ENCODE measurements around the gene CDH24. TPM values are rescaled to one million over a fixed set of nuclear protein-coding genes. Genes with fewer than 3 reads are reported as not detected.
A peak's percentile ranks its signal among the peaks of the same experiment; 100 is the strongest.

Gene CDH24
- polyA plus RNA-seq, 2 of the 4 experiments (the other 2 are of a cell fraction): 4.8 to 5.1 TPM

DNA sequence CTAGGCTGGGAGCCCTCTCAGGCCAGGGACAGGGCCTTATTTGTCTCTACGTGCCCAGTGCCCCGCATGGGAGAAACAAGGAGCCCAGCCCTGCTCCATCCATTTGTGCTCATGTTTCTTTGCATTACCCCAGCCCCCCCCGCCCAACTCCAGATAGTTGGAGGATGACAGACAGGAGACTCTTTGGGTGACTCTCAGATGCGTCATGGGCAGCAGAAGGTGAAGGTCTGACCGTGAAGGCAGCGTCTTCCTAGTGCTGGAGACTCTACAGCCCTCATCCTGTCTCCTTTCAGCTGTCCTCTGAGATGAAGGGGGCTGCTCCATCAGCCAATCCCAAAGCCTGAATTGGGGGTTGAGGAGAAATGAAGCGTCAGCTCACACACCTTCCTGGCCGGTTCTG lies 15.6 kb downstream of the CDH24 start:
- POLR2A ChIA-PET: no interaction called here
- peaks cover 6% of the 10 kb centered on the region; the same call in 1 of the 3 replicates for H3K4me1 ChIP-seq
- H3K27ac ChIP-seq: no peak overlapping the region
- no peak overlapping the region for H3K4me3 ChIP-seq
- TF ChIP-seq, protein P1, sequence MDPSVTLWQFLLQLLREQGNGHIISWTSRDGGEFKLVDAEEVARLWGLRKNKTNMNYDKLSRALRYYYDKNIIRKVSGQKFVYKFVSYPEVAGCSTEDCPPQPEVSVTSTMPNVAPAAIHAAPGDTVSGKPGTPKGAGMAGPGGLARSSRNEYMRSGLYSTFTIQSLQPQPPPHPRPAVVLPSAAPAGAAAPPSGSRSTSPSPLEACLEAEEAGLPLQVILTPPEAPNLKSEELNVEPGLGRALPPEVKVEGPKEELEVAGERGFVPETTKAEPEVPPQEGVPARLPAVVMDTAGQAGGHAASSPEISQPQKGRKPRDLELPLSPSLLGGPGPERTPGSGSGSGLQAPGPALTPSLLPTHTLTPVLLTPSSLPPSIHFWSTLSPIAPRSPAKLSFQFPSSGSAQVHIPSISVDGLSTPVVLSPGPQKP (IDR thresholded peaks at IDR 0.05; ENCODE audit: low read depth, low read length): no peak
- TF ChIP-seq TP53 (CRISPR knock-in tag; IDR thresholded peaks at IDR 0.05) (no peak), ZC3H11A (IDR thresholded peaks at IDR 0.05) (no peak), GATA3 (IDR thresholded peaks at IDR 0.05; ENCODE audit: borderline replicate concordance) (no peak), ATOH8 (CRISPR knock-in tag; IDR thresholded peaks at IDR 0.05; ENCODE audit: low read depth) (no peak), CHD4 (IDR thresholded peaks at IDR 0.05; ENCODE audit: borderline replicate concordance) (no peak), JUN (IDR thresholded peaks at IDR 0.05) (no peak), KDM1A (IDR thresholded peaks at IDR 0.05; ENCODE audit: low read depth) (no peak), PHF8 (IDR thresholded peaks at IDR 0.05; ENCODE audit: borderline replicate concordance, low read depth) (no peak), MAFK (IDR thresholded peaks at IDR 0.05; ENCODE audit: partially characterized antibody) (no peak), FOSB (CRISPR knock-in tag; IDR thresholded peaks at IDR 0.05) (no peak), KDM5A (IDR thresholded peaks at IDR 0.05) (no peak), CBX2 (IDR thresholded peaks at IDR 0.05; ENCODE audit: borderline replicate concordance, low read depth) (no peak)
- TF ChIP-seq, protein P2, sequence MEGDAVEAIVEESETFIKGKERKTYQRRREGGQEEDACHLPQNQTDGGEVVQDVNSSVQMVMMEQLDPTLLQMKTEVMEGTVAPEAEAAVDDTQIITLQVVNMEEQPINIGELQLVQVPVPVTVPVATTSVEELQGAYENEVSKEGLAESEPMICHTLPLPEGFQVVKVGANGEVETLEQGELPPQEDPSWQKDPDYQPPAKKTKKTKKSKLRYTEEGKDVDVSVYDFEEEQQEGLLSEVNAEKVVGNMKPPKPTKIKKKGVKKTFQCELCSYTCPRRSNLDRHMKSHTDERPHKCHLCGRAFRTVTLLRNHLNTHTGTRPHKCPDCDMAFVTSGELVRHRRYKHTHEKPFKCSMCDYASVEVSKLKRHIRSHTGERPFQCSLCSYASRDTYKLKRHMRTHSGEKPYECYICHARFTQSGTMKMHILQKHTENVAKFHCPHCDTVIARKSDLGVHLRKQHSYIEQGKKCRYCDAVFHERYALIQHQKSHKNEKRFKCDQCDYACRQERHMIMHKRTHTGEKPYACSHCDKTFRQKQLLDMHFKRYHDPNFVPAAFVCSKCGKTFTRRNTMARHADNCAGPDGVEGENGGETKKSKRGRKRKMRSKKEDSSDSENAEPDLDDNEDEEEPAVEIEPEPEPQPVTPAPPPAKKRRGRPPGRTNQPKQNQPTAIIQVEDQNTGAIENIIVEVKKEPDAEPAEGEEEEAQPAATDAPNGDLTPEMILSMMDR (IDR thresholded peaks at IDR 0.05): no peak
- TF ChIP-seq, protein P3, sequence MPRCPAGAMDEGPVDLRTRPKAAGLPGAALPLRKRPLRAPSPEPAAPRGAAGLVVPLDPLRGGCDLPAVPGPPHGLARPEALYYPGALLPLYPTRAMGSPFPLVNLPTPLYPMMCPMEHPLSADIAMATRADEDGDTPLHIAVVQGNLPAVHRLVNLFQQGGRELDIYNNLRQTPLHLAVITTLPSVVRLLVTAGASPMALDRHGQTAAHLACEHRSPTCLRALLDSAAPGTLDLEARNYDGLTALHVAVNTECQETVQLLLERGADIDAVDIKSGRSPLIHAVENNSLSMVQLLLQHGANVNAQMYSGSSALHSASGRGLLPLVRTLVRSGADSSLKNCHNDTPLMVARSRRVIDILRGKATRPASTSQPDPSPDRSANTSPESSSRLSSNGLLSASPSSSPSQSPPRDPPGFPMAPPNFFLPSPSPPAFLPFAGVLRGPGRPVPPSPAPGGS (IDR thresholded peaks at IDR 0.05): no peak
- WGBS (ENCODE audit: missing lambda C conversion rate): 39% methylated on average over 6 of the region's 8 CpGs
- ATAC-seq: peak; percentile 20 to 56; a peak in 3 of 6 replicates
- no peak for DNase-seq (ENCODE audit: low read depth in 1 of 2, low spot score in 1 of 2)
- H3K9me3 ChIP-seq: no peaks in the 10 kb centered on the region
- CTCF ChIA-PET: interaction anchor here (0.5 to 33.8 kb wide), 6 partner anchors 14 to 169 kb away, joined by 3 to 1206 read pairs (median 15); partner anchors contain the start of genes AJUBA and CDH24
- no peak for FAIRE-seq
- no peak overlapping the region for H3K4me2 ChIP-seq

DNA sequence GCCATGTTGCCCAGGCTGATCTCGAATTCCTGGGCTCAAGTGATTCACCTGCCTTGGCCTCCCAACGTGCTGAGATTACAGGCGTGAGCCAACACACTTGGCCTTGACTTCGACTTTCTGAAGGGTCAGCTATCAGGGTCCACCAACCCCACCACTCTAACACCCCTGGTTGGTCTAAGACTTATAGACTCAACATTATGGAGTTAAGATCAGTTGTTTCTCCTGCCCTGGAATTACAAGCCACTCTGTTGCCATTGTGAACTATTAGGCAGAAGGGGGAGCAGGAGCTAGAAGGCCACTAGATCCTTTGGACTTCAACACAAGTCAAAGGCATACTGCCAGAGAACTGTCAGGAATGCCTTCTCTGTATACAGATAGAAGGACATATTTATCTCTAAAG lies 17.2 kb downstream of the CDH24 start:
- CTCF ChIA-PET: interaction anchor here (0.7 to 33.8 kb wide), 8 partner anchors 9 to 52 kb away, joined by 3 to 1206 read pairs (median 6); partner anchors contain the start of genes AJUBA and CDH24
- POLR2A ChIA-PET: no interaction called here
- Histone ChIP-seq H3K4me2 (no peak overlapping the region), H3K27ac (no peak overlapping the region), H3K4me1 (peaks cover 11% of the 10 kb centered on the region; the same call in 2 of the 3 replicates), H3K4me3 (no peak overlapping the region), H3K9me3 (no peaks in the 10 kb centered on the region)
- 64% methylated on average over 4 of the region's 4 CpGs for WGBS (ENCODE audit: missing lambda C conversion rate)
- no peak for ATAC-seq
- FAIRE-seq: no peak
- DNase-seq (ENCODE audit: low read depth in 1 of 2, low spot score in 1 of 2): no peak
- no peak for TF ChIP-seq CBX8 (IDR thresholded peaks at IDR 0.05)
- no peak for TF ChIP-seq HDAC2 (IDR thresholded peaks at IDR 0.05)
- TF ChIP-seq TP53 (CRISPR knock-in tag; IDR thresholded peaks at IDR 0.05): no peak
- TF ChIP-seq ZNF302 (CRISPR knock-in tag; IDR thresholded peaks at IDR 0.05): no peak
- no peak for TF ChIP-seq GATA3 (IDR thresholded peaks at IDR 0.05; ENCODE audit: borderline replicate concordance)
- no peak for TF ChIP-seq PBX3 (IDR thresholded peaks at IDR 0.05)
- TF ChIP-seq, protein P2 (IDR thresholded peaks at IDR 0.05): no peak
- no peak for TF ChIP-seq HEYL (CRISPR knock-in tag; IDR thresholded peaks at IDR 0.05)
- TF ChIP-seq RAD21 (conservative IDR thresholded peaks at IDR 0.05 in 1 of 2, IDR thresholded peaks at IDR 0.05 in 1 of 2): no peak
- no peak for TF ChIP-seq ZSCAN20 (CRISPR knock-in tag; IDR thresholded peaks at IDR 0.05)
- TF ChIP-seq, protein P4, sequence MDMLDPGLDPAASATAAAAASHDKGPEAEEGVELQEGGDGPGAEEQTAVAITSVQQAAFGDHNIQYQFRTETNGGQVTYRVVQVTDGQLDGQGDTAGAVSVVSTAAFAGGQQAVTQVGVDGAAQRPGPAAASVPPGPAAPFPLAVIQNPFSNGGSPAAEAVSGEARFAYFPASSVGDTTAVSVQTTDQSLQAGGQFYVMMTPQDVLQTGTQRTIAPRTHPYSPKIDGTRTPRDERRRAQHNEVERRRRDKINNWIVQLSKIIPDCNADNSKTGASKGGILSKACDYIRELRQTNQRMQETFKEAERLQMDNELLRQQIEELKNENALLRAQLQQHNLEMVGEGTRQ (IDR thresholded peaks at IDR 0.05): no peak
- TF ChIP-seq CBX2 (IDR thresholded peaks at IDR 0.05; ENCODE audit: borderline replicate concordance, low read depth): no peak
- TF ChIP-seq, protein P3 (IDR thresholded peaks at IDR 0.05): no peak
- TF ChIP-seq RFX5 (IDR thresholded peaks at IDR 0.05): no peak

Data from A549 (cell line).